NB4 (cell line): ENCODE measurements around the gene CPNE2.

Experiments
- DNase-seq: peaks from one replicate; pipeline ENCODE4 v3.0.0; 2010; ENCODE audit warnings: low read depth
- H3K4me3 ChIP-seq: one replicate; pipeline ENCODE4 v1.5.1; 2011; ENCODE audit warnings: mild to moderate bottlenecking, low read depth, low read length, moderate library complexity
- CTCF ChIP-seq: IDR thresholded peaks from one replicate; pipeline ENCODE4 v1.5.1; 2012; ENCODE audit warnings: low read depth, low read length
- MAX ChIP-seq: IDR thresholded peaks from 2 replicates; pipeline ENCODE4 v1.6.1; 2011; ENCODE audit warnings: low read depth, low read length
- MYC ChIP-seq: IDR thresholded peaks from 2 replicates; pipeline ENCODE4 v1.6.1; 2011; ENCODE audit warnings: low read depth, low read length
- POLR2A ChIP-seq: IDR thresholded peaks from 2 replicates; pipeline ENCODE4 v1.6.1; 2011; ENCODE audit warnings: mild to moderate bottlenecking; ENCODE audit not compliant: insufficient read length; ENCODE audit errors: extremely low read depth

Gene CPNE2

DNA sequence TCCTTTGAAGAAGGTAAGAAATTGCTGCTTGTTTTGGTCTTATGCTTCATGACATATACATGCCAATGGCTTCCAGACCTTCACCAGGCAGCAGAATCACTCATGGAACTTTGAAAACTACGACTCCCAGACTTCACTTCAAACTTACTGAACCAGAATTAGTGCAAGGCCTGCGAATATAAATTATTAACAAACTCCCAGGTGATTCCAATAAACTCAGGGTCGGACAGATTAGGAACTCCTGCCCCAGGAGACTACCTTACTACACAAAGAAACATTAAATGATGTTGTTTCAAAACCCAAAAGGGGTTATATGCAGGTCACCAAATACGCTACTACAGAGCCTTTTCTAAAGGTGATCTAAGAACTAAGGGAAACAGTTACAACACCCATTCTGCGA is 73.1 kb downstream of the CPNE2 start:
- TF ChIP-seq MAX (no peak), CTCF (no peak), POLR2A (no peak), MYC (no peak)
- no peak overlapping the region for H3K4me3 ChIP-seq
- no peak for DNase-seq

- H3K4me3 ChIP-seq, result no peak overlapping the region
- no peak for TF ChIP-seq CTCF
- TF ChIP-seq POLR2A, result no peak
- TF ChIP-seq MYC, result no peak
- TF ChIP-seq MAX, result no peak
Measured at GRCh38 chr16:57165938-57166337, 73.6 kb downstream of the CPNE2 start.

DNA sequence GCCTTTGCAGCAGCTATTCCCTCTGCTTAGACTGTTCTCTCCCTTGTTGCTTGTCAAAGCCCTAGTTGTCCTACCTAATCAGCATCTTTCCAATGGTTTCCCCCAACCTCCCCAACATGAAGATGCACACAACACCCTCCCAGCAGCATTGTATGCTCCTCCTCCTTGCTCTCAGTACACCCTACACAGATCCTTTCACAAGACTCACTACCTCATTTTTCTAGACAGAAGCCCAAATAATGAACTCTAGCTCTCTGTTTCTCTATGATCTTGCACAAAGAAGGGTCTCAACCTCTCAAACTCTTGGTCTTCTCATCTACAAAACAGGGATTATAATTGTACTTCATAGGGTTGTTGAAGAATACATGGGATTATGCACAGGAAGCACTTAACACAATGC is 74.1 kb downstream of the CPNE2 start:
- H3K4me3 ChIP-seq, result no peak overlapping the region
- no peak for TF ChIP-seq CTCF
- no peak for TF ChIP-seq MYC
- TF ChIP-seq POLR2A, result no peak
- no peak for TF ChIP-seq MAX
- DNase-seq, result no peak

More at GRCh38 chr16:57165938-57166337, 73.6 kb downstream of the CPNE2 start:
- DNase-seq, result no peak

DNA sequence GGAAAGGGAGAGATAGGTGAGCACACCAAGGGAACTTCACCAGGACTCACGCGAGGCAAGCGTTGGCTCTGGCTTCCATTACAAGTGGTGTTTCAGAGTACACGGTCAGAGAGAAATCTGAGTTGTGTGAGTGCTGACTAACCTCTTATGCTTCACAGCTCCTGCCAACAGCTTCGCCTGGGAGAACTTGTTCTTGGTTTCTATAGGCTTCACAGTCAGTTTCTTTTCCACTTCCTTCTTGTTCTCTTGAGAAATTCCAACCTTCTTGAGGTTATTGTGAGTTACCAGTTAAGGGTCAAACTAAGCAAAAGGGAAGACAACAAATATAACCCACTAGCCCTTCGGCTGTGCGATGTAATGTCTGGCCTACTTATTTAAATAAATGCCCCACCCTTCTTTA is 74.6 kb downstream of the CPNE2 start:
- no peak overlapping the region for H3K4me3 ChIP-seq
- DNase-seq, result no peak
- TF ChIP-seq CTCF (no peak), MYC (no peak), MAX (no peak), POLR2A (no peak)

- TF ChIP-seq POLR2A (no peak), CTCF (no peak), MYC (no peak), MAX (no peak)
Measured at GRCh38 chr16:57167538-57167937, 75.2 kb downstream of the CPNE2 start.

GRCh38 chr16:57167953-57168352 is 75.6 kb downstream of the CPNE2 start:
- no peak overlapping the region for H3K4me3 ChIP-seq
- DNase-seq, result peak; percentile 89
- TF ChIP-seq MAX (peak; percentile 57), POLR2A (no peak), MYC (0 out of 2 replicates have a peak, but pooled peaks have one; percentile 25), CTCF (peak; percentile 71)

More at GRCh38 chr16:57167538-57167937, 75.2 kb downstream of the CPNE2 start:
- H3K4me3 ChIP-seq, result no peak overlapping the region
- no peak for DNase-seq
